ENCODE data around the gene SLC22A16.
"Not testable (repeated sequence)": the region's sequence is repeated elsewhere in the genome, so short reads cannot be mapped to it uniquely, and the experiment has no call there.

The SLC22A16 gene

GRCh38 chr6:110490110-110490509 lies 13.7 kb upstream of the SLC22A16 start:
- no peak for DNase-seq

GRCh38 chr6:110488606-110489190 lies 12.3 kb upstream of the SLC22A16 start:
- DNase-seq, result no peak

- not testable (repeated sequence) for DNase-seq
These were observed 11.6 kb upstream of the SLC22A16 start for GRCh38 chr6:110487968-110488381.

- DNase-seq, result no peak
These were observed 10.3 kb upstream of the SLC22A16 start for GRCh38 chr6:110486756-110487155.

GRCh38 chr6:110485491-110485890 lies 9.1 kb upstream of the SLC22A16 start:
- DNase-seq, result no peak

GRCh38 chr6:110484321-110484720 lies 7.9 kb upstream of the SLC22A16 start:
- DNase-seq, result no peak

- DNase-seq, result no peak
These were observed 6.5 kb upstream of the SLC22A16 start for GRCh38 chr6:110482774-110483400.

- no peak for DNase-seq
These were observed 4.7 kb upstream of the SLC22A16 start for GRCh38 chr6:110481081-110481480.

GRCh38 chr6:110475066-110475653 lies 1.3 kb downstream of the SLC22A16 start:
- DNase-seq, result no peak

GRCh38 chr6:110474500-110474899 lies 1.9 kb downstream of the SLC22A16 start:
- DNase-seq, result no peak

- no peak for DNase-seq
These were observed 3.7 kb downstream of the SLC22A16 start for GRCh38 chr6:110472739-110473138.

GRCh38 chr6:110471726-110472365 lies 4.6 kb downstream of the SLC22A16 start:
- no peak for DNase-seq

- DNase-seq, result no peak
These were observed 7.7 kb downstream of the SLC22A16 start for GRCh38 chr6:110468731-110469130.

GRCh38 chr6:110467566-110468140 lies 8.8 kb downstream of the SLC22A16 start:
- no peak for DNase-seq

- no peak for DNase-seq
These were observed 13.4 kb downstream of the SLC22A16 start for GRCh38 chr6:110462884-110463481.

GRCh38 chr6:110461376-110461775 lies 15.0 kb downstream of the SLC22A16 start:
- DNase-seq, result no peak

- DNase-seq, result no peak
These were observed 17.3 kb downstream of the SLC22A16 start for GRCh38 chr6:110459137-110459536.

GRCh38 chr6:110458476-110458875 lies 17.9 kb downstream of the SLC22A16 start:
- no peak for DNase-seq

GRCh38 chr6:110457567-110458175 lies 18.7 kb downstream of the SLC22A16 start:
- DNase-seq, result not testable (repeated sequence)

- no peak for DNase-seq
These were observed 19.7 kb downstream of the SLC22A16 start for GRCh38 chr6:110456694-110457093.

- no peak for DNase-seq
These were observed 26.9 kb downstream of the SLC22A16 start for GRCh38 chr6:110449541-110449895.

- no peak for DNase-seq
These were observed 27.4 kb downstream of the SLC22A16 start for GRCh38 chr6:110448846-110449540.
